ENCODE measurements around the gene PLCB1.

Gene PLCB1

GRCh38 chr20:8855315-8855714, 723.2 kb downstream of the PLCB1 start:
- H3K27me3 ChIP-seq (ENCODE audit: control insufficient read depth in 3 of 3, insufficient read depth in 3 of 3, low read depth in 1 of 3, low read length in 3 of 3): no peaks in the 10 kb centered on the region
- no peak overlapping the region for H2BK5ac ChIP-seq (ENCODE audit: low read length)
- H2BK15ac ChIP-seq (ENCODE audit: low read length): no peak overlapping the region
- no peak overlapping the region for H2BK12ac ChIP-seq (ENCODE audit: low read length)
- H3K14ac ChIP-seq (ENCODE audit: low read length): no peak overlapping the region
- no peak overlapping the region for H2BK120ac ChIP-seq (ENCODE audit: low read depth, low read length)
- H3K27ac ChIP-seq (replicated peaks; ENCODE audit: low read length): no peak overlapping the region
- H3K9me3 ChIP-seq (replicated peaks in 1 of 2; ENCODE audit: control insufficient read depth in 2 of 2, insufficient read depth in 1 of 2, low read depth in 1 of 2, low read length in 2 of 2): peaks cover 0 to 3% of the 10 kb centered on the region in 2 donors
- peaks cover 3 to 6% of the 10 kb centered on the region in 2 donors for H3K4me1 ChIP-seq (ENCODE audit: control insufficient read depth in 2 of 2, insufficient read depth in 1 of 2, low read depth in 1 of 2, low read length in 2 of 2)
- no peak overlapping the region for H3K18ac ChIP-seq (ENCODE audit: low read length)
- H3K79me1 ChIP-seq (ENCODE audit: low read depth, low read length): no peaks in the 10 kb centered on the region
- no peak overlapping the region for H3K4me3 ChIP-seq (ENCODE audit: low read length in 2 of 2)
- H3K23ac ChIP-seq (ENCODE audit: low read depth, low read length, poor library complexity): no peak overlapping the region
- no peaks in the 10 kb centered on the region for H3K36me3 ChIP-seq (replicated peaks in 1 of 2; ENCODE audit: control insufficient read depth in 2 of 2, insufficient read depth in 2 of 2, low read length in 2 of 2)
- no peak overlapping the region for H4K91ac ChIP-seq (ENCODE audit: low read depth, low read length, poor library complexity)
- no peak overlapping the region for H3K4ac ChIP-seq (ENCODE audit: low read length)
- H3K9ac ChIP-seq (ENCODE audit: low read depth, low read length, poor library complexity): no peak overlapping the region
- no peak for DNase-seq (ENCODE audit: low spot score)
- H3K4me2 ChIP-seq (ENCODE audit: insufficient read depth, low read length, poor library complexity, severe bottlenecking): no peak overlapping the region
- no peak overlapping the region for H2AK5ac ChIP-seq (ENCODE audit: low read depth, low read length)
- no peak overlapping the region for H4K8ac ChIP-seq (ENCODE audit: low read depth, low read length)
- no peak overlapping the region for H2AFZ ChIP-seq (ENCODE audit: low read length)

GRCh38 chr20:8856668-8857067, 724.6 kb downstream of the PLCB1 start:
- no peak overlapping the region for H2AFZ ChIP-seq (ENCODE audit: low read length)
- peaks cover 3 to 6% of the 10 kb centered on the region in 2 donors for H3K4me1 ChIP-seq (ENCODE audit: control insufficient read depth in 2 of 2, insufficient read depth in 1 of 2, low read depth in 1 of 2, low read length in 2 of 2)
- H3K18ac ChIP-seq (ENCODE audit: low read length): no peak overlapping the region
- H3K27ac ChIP-seq (replicated peaks; ENCODE audit: low read length): no peak overlapping the region
- no peak overlapping the region for H3K4me3 ChIP-seq (ENCODE audit: low read length in 2 of 2)
- H2AK5ac ChIP-seq (ENCODE audit: low read depth, low read length): no peak overlapping the region
- no peak overlapping the region for H2BK5ac ChIP-seq (ENCODE audit: low read length)
- no peak overlapping the region for H2BK120ac ChIP-seq (ENCODE audit: low read depth, low read length)
- peaks cover 0 to 3% of the 10 kb centered on the region in 2 donors for H3K9me3 ChIP-seq (replicated peaks in 1 of 2; ENCODE audit: control insufficient read depth in 2 of 2, insufficient read depth in 1 of 2, low read depth in 1 of 2, low read length in 2 of 2)
- no peak overlapping the region for H3K9ac ChIP-seq (ENCODE audit: low read depth, low read length, poor library complexity)
- no peak overlapping the region for H4K91ac ChIP-seq (ENCODE audit: low read depth, low read length, poor library complexity)
- H3K14ac ChIP-seq (ENCODE audit: low read length): no peak overlapping the region
- WGBS, 2 donors (ENCODE audit: extremely low coverage in 2 of 2, insufficient read length in 2 of 2, insufficient replicate concordance in 1 of 2): no CpG with 5 or more reads among the region's 1 CpG
- H3K23ac ChIP-seq (ENCODE audit: low read depth, low read length, poor library complexity): no peak overlapping the region
- DNase-seq (ENCODE audit: low spot score): no peak
- no peaks in the 10 kb centered on the region for H3K27me3 ChIP-seq (ENCODE audit: control insufficient read depth in 3 of 3, insufficient read depth in 3 of 3, low read depth in 1 of 3, low read length in 3 of 3)
- no peaks in the 10 kb centered on the region for H3K36me3 ChIP-seq (replicated peaks in 1 of 2; ENCODE audit: control insufficient read depth in 2 of 2, insufficient read depth in 2 of 2, low read length in 2 of 2)
- no peak overlapping the region for H4K8ac ChIP-seq (ENCODE audit: low read depth, low read length)
- no peak overlapping the region for H2BK15ac ChIP-seq (ENCODE audit: low read length)
- no peak overlapping the region for H3K4ac ChIP-seq (ENCODE audit: low read length)
- H3K79me1 ChIP-seq (ENCODE audit: low read depth, low read length): no peaks in the 10 kb centered on the region
- no peak overlapping the region for H3K4me2 ChIP-seq (ENCODE audit: insufficient read depth, low read length, poor library complexity, severe bottlenecking)
- H2BK12ac ChIP-seq (ENCODE audit: low read length): no peak overlapping the region

GRCh38 chr20:8858181-8858787, 726.2 kb downstream of the PLCB1 start:
- Histone ChIP-seq H4K91ac (ENCODE audit: low read depth, low read length, poor library complexity) (no peak overlapping the region), H2BK5ac (ENCODE audit: low read length) (no peak overlapping the region), H3K27ac (replicated peaks; ENCODE audit: low read length) (no peak overlapping the region), H3K18ac (ENCODE audit: low read length) (no peak overlapping the region), H2BK12ac (ENCODE audit: low read length) (no peak overlapping the region), H3K23ac (ENCODE audit: low read depth, low read length, poor library complexity) (no peak overlapping the region), H3K4ac (ENCODE audit: low read length) (no peak overlapping the region), H2AK5ac (ENCODE audit: low read depth, low read length) (no peak overlapping the region), H3K36me3 (replicated peaks in 1 of 2; ENCODE audit: control insufficient read depth in 2 of 2, insufficient read depth in 2 of 2, low read length in 2 of 2) (no peaks in the 10 kb centered on the region), H3K9me3 (replicated peaks in 1 of 2; ENCODE audit: control insufficient read depth in 2 of 2, insufficient read depth in 1 of 2, low read depth in 1 of 2, low read length in 2 of 2) (peaks cover 0 to 3% of the 10 kb centered on the region in 2 donors), H3K27me3 (ENCODE audit: control insufficient read depth in 3 of 3, insufficient read depth in 3 of 3, low read depth in 1 of 3, low read length in 3 of 3) (no peaks in the 10 kb centered on the region), H4K8ac (ENCODE audit: low read depth, low read length) (no peak overlapping the region), H2BK15ac (ENCODE audit: low read length) (no peak overlapping the region), H2AFZ (ENCODE audit: low read length) (no peak overlapping the region), H3K9ac (ENCODE audit: low read depth, low read length, poor library complexity) (no peak overlapping the region), H3K4me3 (ENCODE audit: low read length in 2 of 2) (no peak overlapping the region), H3K79me1 (ENCODE audit: low read depth, low read length) (no peaks in the 10 kb centered on the region), H2BK120ac (ENCODE audit: low read depth, low read length) (no peak overlapping the region), H3K4me2 (ENCODE audit: insufficient read depth, low read length, poor library complexity, severe bottlenecking) (no peak overlapping the region), H3K14ac (ENCODE audit: low read length) (no peak overlapping the region), H3K4me1 (ENCODE audit: control insufficient read depth in 2 of 2, insufficient read depth in 1 of 2, low read depth in 1 of 2, low read length in 2 of 2) (peaks cover 3% of the 10 kb centered on the region in 2 donors)
- DNase-seq (ENCODE audit: low spot score): no peak
- no CpG with 5 or more reads among the region's 4 CpGs for WGBS, 2 donors (ENCODE audit: extremely low coverage in 2 of 2, insufficient read length in 2 of 2, insufficient replicate concordance in 1 of 2)

DNA sequence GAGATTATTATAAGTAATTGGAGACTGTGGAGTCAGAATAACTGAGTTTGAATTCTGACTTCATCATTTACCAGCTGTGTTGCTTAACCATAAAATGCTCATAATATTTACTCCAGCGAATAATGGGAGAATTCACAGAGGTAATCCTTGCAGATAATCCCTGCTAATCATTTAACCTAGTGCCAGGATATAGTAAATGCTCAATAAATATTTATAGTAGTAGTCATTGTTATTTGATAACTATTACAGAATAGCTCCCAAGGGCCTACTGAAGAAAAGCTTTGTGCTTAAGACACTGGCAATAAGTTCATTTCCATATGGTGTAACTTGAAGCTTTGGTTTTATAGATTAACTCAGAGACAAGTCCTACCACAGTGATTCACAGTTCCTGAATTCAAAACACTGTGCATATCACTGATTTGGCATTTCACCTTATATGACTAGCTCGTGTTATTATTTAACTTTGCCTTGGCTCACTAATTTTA, 728.0 kb downstream of the PLCB1 start:
- Histone ChIP-seq H2AFZ (ENCODE audit: low read length) (no peak overlapping the region), H3K27ac (replicated peaks; ENCODE audit: low read length) (no peak overlapping the region), H3K9me3 (replicated peaks in 1 of 2; ENCODE audit: control insufficient read depth in 2 of 2, insufficient read depth in 1 of 2, low read depth in 1 of 2, low read length in 2 of 2) (peaks cover 0 to 3% of the 10 kb centered on the region in 2 donors), H3K4me1 (ENCODE audit: control insufficient read depth in 2 of 2, insufficient read depth in 1 of 2, low read depth in 1 of 2, low read length in 2 of 2) (no peaks in the 10 kb centered on the region), H3K27me3 (ENCODE audit: control insufficient read depth in 3 of 3, insufficient read depth in 3 of 3, low read depth in 1 of 3, low read length in 3 of 3) (no peaks in the 10 kb centered on the region), H3K23ac (ENCODE audit: low read depth, low read length, poor library complexity) (no peak overlapping the region), H3K9ac (ENCODE audit: low read depth, low read length, poor library complexity) (no peak overlapping the region), H3K4me3 (ENCODE audit: low read length in 2 of 2) (no peak overlapping the region), H4K8ac (ENCODE audit: low read depth, low read length) (no peak overlapping the region), H4K91ac (ENCODE audit: low read depth, low read length, poor library complexity) (no peak overlapping the region), H3K36me3 (replicated peaks in 1 of 2; ENCODE audit: control insufficient read depth in 2 of 2, insufficient read depth in 2 of 2, low read length in 2 of 2) (no peaks in the 10 kb centered on the region), H2BK12ac (ENCODE audit: low read length) (no peak overlapping the region), H3K14ac (ENCODE audit: low read length) (no peak overlapping the region), H2BK15ac (ENCODE audit: low read length) (no peak overlapping the region), H2BK120ac (ENCODE audit: low read depth, low read length) (no peak overlapping the region), H3K79me1 (ENCODE audit: low read depth, low read length) (no peaks in the 10 kb centered on the region), H3K4me2 (ENCODE audit: insufficient read depth, low read length, poor library complexity, severe bottlenecking) (no peak overlapping the region), H3K4ac (ENCODE audit: low read length) (no peak overlapping the region), H3K18ac (ENCODE audit: low read length) (no peak overlapping the region), H2BK5ac (ENCODE audit: low read length) (no peak overlapping the region), H2AK5ac (ENCODE audit: low read depth, low read length) (no peak overlapping the region)
- WGBS, 2 donors (ENCODE audit: extremely low coverage in 2 of 2, insufficient read length in 2 of 2, insufficient replicate concordance in 1 of 2): no CpG with 5 or more reads among the region's 2 CpGs
- no peak for DNase-seq (ENCODE audit: low spot score)

Measured in neuronal stem cell (in vitro differentiated cells).